NCI-H2171 treated with DMSO at 0.1 percent for 48 hours (cell line): ENCODE measurements around the gene PLPP7.
A peak's percentile ranks its signal among the peaks of the same experiment; 100 is the strongest.
"Not testable (repeated sequence)": the region's sequence is repeated elsewhere in the genome, so short reads cannot be mapped to it uniquely, and the experiment has no call there.

Experiments
- DNase-seq: peaks from one replicate; lab custom pipeline; 2025; lab: John Stamatoyannopoulos, UW

Gene PLPP7

DNA sequence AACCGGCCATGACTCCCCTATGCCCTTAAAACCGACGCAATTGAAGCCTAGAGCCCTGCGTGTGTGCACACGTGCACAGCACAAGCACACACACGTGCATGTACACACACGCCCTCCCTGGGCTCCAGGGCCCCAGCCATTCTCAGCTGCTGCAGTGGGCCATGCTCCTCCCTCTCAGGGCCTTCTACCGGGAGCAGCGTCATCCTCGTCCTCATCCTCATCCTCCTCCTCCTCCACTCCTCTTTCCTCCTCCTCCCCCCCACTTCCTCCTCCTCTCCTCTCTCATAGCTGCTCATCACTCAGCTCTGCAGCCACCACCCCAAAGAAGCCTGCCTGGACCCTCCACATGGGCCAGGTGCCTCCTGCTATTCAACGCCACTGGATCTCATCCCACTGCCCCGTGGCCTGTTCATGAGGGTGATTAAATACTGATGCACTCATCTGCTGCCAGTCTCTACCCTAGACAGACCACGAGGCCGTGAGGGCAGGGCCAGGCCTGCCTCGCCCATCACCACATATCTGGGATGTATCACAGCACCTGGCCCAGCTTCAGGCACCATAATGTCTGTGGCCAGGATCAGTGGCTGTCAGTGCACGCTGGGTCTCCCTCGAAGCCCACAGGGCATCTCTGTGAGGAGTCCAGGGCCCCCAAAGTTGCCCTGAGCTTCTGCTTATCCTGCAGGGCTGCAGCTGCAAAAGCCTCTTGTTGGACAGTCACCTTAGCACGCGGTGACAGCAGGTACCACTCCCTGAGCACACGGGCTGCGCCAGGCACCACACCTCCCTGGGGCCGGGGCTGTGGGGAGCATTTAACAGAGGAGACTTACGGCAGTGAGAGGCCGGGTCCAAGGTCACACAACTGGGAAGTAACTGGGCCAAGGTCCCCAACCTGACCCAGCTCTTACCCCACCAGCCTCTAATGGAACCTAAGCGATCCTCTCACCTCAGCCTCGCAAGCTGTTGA is 23.0 kb upstream of the PLPP7 start:
- DNase-seq: peak; percentile 18

DNA sequence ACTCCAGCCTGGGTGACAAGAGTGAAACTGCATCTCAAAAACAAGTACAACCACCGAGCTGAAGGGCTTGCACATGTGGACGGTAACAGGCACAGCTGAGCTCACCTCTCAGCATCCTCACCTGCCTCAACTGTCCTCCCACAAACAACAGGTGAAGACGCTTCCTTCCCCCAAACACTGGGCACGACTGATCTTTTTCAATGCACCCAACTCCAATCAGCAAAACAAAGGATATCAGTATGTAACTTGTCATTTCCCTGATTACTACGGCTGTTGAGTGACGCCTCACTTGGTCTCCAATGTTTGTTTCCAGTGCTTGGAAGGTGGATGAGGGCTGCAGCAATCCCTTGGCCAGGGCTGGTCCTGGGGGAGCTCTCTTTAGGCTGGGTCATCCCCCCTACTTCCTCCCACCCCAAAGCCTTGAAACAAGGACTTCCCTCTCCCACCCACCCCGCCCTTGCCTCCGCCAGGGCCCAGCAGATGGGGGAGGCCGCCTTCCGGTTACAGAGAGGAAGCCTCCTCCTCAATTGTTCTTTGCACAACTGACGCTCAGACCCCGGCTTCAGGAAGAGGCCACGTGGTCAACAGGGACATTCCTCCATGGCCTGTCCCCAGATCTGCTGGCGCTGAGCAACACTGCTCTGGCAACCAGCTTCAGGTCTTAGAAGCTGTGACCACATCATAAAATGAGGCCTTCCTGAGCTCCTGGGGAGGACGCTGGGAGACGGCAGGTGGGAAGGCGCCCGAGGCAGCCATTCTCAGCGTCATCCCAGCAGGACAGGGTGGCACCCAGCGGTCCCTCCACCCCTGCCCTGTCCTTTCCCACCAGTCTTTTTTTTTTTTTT is 19.1 kb upstream of the PLPP7 start:
- no peak for DNase-seq

DNA sequence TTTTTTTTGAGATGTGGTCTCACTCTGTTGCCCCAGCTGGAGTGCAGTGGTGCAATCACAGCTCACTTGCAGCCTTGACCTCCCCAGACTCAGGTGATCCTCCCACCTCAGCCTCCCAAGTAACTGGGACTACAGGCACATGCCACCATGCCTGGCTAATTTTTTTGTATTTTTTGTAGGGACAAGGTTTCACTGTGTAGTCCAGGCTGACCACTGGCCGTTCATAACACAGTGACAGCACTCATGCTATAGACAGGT is 18.6 kb upstream of the PLPP7 start:
- DNase-seq: not testable (repeated sequence)

DNA sequence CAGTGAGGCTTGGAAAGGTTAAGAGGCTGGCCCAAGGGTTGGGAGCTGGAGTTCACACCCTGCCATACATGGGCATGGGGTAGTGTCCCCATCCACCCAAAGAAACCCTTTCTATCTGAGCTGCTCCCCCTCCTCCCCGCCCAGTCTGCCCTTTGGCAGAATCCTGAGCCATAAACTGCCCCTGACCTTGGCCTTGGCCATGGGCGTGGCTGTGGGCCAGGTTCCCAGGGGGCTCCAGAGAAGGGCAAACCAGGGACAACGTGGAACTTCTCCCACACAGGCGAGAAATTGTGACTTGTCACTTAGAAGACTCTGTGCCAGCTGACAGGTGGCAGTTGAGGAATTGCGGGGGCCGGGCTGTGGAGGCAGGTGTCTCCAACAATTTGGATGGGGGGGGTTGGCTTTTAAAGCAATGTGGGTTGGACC is 18.0 kb upstream of the PLPP7 start:
- no peak for DNase-seq

DNA sequence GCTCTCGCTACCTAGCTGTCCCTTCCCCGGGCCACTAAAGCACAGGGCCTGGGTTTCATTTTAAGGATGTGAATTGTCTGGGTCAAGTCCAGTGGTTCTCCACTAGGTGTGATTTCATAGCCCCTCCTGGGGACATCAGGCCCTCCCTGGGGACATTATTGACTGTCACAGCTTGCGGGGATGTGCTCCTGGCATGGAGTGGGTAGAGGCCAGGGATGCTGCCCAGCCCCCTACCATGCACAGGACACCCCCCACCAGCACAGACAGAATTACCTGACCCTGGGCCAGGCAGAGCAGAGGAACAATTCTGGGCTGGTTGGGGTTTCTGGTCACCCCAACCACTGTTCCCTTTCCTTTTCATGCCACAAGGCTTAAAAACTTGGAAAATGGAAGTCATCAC is 17.3 kb upstream of the PLPP7 start:
- no peak for DNase-seq

DNA sequence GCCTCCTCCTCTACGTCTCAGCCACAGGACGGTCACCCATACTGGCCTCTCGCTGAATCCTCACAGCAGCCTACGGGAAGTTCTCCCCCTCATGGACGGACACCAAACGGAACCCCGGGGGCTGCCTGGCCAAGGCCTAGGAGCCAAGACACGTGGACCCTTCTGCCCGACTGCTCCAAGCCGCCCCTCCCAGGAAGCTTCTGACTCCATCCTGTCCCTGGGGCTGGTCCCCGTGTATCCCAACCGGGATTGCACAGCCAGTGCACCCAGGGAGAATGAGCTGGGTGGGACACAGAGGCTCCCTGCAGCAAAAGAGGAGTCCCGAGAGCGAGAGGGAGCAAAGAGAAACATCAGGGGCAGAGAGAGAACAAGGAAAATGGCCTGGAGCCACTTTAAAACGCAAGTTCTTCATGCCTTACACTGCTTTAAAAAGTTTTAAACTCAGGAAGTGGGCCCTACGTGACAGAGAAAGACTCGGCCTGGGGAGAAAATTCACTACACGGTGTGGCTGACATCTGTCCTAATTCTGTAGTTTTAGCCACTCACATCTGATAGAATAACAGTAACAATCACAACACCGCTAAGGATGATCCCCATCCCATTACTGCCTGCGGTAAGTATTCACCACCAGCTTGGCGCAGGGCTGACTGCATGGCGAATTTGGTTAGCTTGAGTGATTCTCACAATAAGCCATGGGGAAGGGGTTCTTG is 16.2 kb upstream of the PLPP7 start:
- DNase-seq: no peak

DNA sequence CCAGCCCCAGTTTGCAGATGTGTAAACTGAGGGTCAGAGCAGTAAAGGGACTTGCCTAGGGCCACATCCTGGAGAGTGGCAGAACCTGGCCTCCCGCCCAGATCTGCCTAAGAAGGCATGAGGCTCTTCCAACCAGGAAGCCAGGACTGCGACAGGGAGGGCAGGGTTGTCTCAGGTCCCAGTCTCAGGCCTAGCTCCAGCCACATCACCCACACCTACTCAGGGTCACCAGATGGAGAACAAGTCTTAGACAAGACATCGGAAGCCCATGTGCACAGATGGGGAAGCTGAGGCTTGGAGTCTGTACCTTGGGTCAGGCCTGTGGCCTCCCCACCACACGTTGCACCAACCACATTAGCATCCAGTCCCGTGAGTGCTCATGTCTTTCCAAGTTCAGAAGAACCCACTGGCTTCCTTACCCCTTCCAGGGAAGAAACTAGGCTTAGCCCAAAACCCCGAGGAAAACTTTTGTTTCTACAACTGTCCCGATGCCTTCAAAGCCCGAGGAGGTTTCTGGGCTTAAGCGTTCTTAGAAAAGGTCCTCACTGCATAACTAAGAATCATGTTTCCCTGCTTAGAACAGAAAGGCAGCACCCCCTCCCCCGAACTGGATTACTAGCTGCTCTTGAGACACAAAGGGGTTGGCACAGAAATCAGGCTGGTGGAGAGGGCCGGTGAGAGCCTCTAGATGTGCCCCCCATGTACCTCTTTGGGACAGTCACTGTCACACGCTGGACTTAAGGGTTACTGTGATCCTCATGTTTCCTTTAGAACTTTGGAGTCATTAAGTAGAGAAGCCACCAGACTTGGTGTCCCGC is 15.5 kb upstream of the PLPP7 start:
- no peak for DNase-seq

DNA sequence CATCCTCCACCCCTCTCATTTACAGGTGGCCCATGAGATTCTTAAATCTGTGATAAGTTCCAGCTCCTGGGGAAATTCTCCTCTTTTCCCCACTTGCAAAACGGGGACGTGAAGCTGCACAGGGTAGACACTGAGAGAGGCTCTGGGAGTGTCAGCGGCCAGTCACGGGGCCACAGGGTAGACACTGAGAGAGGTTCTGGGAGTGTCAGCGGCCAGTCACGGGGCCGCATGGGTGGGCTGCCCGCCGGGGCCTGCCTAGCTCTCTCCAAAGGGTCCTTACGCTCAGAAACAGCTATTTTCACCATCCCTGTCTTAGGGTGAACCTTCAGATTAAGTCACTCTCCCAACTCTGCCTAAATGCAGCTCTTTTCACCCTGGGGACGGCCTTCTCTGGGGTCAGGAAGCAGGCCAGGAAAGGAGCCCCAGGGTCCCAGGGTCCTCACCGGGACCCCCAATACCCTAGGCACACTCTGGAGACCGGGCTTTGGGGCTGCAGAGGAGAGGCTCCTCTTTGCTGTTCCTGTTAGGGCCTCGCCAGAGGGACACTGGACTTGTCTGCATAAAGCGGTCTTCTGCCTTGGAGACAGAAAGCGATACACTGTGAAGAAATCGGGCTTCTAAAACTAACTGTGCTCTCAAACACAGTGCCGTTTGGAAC is 14.7 kb upstream of the PLPP7 start:
- DNase-seq: no peak

DNA sequence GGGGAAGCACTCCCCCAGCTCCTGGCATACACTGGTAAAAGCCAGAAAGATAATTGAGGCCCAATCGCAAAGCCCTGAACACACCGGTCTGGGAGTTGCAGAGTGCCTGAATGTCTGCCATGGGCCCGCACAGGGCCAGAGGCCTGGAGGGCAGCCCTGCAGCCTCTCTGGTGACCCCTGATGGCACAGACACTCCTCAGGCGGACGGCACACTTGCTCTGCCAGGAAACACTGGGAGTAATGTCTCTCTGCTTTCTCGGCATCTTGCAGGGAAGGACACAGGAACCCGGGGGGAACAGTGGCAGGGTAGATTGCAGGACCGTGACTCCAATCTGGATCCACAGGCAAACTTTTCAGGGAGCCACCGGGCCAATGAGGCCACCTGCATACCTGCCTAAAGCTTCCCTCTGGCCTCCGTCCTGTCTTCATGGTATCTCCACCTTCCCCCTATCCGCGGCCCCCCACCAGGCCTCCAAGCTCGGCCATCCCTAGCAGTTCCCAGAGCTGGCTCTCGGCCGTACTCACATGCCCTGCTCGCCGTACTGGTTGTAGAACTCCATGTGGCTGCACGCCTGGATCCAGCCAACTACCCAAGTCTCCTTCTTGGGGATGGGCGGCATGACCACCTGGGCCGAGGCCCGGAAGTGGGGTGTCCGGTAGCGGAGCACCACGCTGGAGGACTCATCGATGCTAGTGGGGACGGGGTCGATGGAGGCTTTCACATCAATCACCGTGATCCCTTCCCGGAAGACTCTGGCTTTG is 14.0 kb upstream of the PLPP7 start:
- no peak for DNase-seq

DNA sequence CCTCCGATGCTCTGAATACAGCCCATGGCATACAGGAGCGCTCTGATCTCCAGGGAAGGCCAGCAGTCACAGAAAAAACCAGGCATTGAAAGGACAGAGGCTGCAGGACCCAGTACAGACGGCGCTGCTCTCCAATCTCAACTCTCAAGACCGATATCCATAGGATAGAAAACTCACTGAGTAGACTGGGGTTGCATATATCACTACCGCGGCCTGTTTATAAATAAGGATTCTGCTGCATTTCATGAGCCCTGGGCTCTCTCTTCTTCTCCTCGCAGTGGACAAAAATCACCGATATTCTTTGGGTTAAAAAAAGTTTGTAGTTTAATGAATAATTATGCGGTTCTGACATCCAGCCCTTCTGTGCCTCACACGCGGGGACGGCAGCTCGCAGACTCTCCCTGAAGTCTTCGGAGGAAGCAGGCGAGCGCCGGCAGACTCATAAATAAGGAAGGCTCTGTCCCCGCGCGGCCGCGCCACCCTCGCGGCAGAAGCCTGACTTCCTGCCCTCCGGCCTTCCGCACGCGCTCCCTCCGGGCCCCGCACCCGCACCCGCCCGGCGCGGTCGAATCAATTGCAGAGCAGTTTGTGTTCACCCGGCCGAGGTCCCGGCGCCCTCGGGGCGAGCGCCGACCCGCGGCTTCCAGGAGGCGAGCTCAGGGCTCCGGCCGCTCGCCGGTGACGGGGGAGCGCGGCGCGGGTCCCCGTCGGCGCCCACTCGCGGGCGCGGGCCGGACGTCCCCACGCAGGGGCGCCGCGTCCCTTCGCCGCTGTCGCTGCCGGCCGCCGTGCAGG is 13.2 kb upstream of the PLPP7 start, which contains the start of gene FAM78A:
FAM78A (minus strand) TSS at position 417 of the 795 bp plus-strand sequence; CDS start at position 86, 331 bp downstream.
- DNase-seq: no peak

DNA sequence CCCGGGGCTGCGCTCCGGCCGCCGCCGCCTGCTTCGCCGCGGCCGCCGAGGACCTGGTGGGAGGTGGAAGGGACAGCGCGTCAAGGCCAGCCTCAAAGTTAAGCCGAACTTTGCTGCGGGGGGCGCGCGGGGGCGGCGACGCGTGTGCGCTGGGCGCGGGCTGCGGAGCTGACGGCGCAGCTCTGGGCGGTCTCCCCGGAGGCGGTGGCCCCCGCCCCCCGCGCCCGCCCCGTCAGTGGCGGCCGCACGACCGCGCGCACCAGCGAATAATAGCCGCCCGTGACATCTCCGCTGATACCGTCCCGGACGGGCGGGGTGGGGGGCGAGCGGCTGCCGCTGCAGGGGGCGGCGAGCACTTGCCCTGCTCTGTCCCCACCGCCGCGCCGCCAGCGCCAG is 12.6 kb upstream of the PLPP7 start:
- no peak for DNase-seq

DNA sequence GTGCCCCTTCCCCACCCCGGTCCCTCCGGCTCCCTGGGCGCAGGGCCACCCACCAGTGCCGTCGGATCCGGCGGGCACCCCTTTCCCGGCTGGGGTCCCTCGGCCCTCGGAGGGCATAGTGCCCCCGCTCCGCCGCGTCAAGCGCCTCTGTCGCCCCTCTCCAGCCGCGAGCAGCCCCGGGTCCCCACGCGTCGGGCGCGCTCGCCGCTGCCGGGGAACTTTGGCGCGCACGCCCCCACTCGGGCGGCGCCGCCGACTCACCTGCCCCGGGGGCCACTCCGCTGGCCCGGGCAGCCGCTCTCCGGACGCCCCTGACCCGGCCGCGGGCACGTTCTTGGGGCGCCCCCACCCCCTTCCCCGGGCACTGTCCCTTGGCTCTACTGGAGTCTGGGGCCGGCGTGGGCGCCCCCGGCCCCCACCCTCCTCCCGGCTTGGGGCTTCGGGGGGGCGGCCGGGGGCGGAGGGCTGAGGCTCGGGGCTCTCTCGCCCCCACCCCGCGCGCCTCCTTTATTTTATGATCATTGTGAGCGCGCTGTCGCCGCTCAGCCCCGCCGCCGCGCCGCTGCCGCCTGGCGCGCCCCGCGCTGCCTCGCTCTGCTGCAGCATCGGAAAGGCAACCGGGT is 12.1 kb upstream of the PLPP7 start:
- DNase-seq: no peak

DNA sequence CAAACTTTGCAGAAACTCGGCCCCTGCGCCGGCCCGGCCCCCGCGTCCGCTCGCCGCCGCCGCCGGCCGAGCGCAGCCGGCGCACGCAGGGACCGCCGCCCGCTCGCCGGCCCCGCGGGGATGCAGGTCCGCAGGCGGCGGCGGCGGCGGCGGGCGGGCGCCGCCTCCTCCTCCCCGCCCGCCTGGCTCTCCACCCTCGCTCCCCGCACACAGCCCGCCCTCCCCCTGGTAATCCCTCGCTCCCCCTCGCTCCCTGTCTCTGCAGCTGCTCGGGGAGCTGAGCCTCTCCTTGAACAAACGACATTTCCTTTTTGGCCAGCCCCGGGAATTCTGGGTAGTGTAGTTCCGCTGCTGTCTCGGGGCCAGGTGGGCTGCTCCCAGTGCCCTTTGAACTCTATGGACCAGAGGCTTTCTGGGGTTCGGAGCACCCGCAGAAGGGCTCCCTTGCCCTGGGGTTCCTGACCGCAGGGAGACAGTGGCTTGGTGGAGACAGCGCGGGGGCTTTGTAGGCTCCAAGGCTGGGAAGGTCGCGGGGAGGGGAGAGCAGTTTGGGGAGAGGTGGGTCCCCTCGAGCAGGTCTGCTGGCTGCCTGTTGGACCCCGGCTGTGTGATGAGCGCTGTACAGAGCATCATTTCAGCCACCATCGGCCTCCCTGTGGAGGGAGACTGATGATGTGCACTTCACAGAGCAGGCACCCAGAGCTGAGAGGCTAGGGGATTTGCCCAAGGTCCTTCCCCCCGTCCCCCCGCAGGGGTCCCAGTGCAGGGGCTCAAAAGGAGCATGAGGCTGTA is 11.4 kb upstream of the PLPP7 start:
- peak; percentile 95 for DNase-seq

DNA sequence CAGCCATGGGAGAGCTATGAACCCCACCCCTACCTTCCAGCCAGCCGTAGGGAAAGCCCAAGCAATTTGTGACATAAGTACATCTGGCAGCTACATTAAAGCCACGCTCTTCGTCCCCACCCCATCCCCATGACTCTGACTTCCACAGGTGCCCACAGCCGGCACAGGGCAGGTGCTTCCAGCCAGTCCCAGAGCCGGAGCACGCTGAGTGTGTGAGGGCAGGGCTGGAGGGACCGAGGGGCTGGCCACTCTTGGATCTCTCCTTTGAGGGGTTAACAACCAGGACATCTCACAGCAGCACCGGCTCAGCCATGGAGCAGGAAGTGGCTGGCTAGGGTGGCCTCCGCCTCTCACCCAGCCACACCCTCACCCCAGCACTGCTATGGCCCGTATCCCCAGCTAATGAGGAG is 10.8 kb upstream of the PLPP7 start:
- DNase-seq: no peak

DNA sequence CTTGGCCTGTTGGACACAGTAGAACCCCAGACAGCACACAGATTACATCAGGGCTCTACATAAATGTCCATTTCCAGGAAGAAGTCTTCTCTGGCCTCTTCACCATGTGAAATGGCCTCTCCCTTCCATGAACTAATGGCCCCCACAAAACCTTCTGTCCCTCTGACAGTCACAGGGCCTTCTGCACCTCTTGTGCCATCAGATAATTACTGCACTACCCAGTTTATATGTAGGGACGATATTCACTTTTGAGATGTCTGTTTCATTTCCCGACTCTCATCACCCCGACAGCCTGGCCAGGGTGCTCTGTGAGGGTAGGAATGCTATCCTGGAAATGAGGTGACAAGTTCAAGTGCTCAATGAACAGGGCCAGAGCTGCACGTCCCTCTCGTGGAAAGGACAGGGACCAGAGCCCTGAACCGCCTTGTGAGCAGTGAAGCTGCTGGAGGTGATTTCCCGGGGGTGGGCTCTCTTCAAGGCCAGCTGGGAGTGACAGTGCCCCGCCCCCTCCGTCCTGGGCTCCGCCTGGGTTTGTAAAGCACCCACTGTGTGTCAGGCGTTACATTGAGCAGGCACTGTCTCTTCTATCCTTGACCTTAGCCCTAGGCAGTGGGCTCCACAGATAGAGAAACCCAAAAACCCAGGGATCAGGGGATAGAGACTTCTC is 10.2 kb upstream of the PLPP7 start:
- no peak for DNase-seq

DNA sequence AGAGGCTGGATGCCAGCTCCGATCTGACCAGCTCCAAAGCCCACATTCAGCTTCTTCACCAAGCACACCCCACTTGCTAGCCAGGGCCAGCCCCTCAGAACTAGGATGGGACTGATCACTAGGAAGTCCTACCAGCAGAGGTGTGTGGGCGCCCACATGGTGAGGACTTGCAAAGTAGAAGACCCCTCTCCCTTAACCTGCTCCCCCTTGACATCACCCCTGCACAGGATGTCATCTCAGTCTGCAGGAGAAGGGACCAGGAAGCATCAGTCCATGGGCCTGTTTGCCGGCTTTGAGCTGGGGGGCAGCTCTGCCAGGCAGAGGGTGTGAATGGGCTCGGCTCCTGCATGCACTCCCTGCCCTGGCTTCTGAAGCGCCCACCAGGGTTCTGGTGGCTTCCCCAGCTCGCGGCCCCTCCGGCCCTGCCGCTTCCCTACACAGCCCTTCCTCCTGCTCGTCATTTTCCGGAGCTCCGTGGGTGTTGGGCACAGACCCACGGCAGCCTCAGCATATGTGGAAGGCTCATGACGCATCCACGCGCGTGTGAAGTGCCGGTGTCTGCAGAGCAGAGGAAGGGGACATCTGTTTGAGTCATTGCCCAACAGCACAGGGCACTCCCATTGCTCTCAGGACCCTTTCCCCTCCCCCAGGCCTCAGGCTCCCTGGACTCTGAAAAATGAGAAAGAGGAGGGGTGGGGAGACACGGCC is 9.5 kb upstream of the PLPP7 start:
- no peak for DNase-seq

DNA sequence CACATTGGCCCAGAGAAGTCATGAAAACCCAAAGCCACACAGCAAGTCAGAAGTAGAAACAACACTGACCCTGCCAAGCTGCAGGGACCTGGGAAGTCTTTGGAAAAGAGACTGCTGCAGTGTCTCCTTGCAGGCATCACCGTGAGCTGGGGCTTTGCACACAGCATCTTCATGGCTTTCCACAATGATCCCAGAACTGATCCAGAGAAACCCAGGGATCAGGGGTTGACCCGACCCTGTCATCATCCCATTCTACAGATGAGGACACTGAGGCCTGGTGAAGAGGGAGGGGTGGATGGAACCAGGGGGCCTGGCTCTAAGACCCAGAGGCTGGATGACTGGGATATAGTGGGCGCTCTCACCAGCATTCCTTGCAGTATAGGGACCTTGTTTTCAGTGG is 8.9 kb upstream of the PLPP7 start:
- DNase-seq: no peak
